ENCODE results near the gene LAMB1. TPM values are rescaled to one million over a fixed set of nuclear protein-coding genes. Genes with fewer than 3 reads are reported as not detected.
"Not testable (repeated sequence)": the region's sequence is repeated elsewhere in the genome, so short reads cannot be mapped to it uniquely, and the experiment has no call there.

The LAMB1 gene
- polyA plus RNA-seq, 4 donors = 638 to 817 (median 677) TPM

DNA sequence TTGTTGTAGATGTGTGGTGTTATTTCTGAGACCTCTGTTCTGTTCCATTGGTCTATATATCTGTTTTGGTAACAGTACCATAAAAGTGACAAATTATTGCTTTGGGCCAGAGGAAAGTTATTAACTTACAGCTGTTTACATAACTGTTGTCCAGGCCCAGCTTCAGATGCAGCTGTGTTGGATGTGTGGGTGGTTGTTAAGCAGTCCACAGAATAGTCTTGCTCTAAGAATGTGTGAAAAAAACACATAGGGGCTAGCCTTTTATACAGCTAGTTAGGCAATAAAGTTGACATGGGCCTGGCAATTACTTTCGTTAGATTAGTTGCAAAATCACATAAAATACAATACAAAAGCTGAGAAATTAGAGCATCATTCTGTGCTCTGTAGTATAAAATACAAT lies 80.1 kb downstream of the LAMB1 start:
- no peak for DNase-seq (ENCODE audit: low read depth in 4 of 4, low spot score in 3 of 4)

DNA sequence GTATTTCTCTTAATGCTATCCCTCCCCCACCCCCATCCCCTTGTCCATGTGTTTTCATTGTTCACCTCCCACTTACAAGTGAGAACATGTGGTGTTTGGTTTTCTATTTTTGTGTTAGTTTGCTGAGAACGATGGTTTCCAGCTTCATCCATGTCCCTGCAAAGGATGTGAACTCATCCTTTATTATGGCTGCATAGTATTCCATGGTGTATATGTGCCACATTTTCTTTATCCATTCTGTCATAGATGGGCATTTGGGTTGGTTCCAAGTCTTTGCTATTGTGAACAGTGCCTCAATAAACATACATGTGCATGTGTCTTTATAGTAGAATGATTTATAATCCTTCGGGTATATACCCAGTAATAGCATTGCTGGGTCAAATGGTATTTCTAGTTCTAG lies 81.1 kb downstream of the LAMB1 start:
- DNase-seq (ENCODE audit: low read depth in 4 of 4, low spot score in 3 of 4) = not testable (repeated sequence)

DNA sequence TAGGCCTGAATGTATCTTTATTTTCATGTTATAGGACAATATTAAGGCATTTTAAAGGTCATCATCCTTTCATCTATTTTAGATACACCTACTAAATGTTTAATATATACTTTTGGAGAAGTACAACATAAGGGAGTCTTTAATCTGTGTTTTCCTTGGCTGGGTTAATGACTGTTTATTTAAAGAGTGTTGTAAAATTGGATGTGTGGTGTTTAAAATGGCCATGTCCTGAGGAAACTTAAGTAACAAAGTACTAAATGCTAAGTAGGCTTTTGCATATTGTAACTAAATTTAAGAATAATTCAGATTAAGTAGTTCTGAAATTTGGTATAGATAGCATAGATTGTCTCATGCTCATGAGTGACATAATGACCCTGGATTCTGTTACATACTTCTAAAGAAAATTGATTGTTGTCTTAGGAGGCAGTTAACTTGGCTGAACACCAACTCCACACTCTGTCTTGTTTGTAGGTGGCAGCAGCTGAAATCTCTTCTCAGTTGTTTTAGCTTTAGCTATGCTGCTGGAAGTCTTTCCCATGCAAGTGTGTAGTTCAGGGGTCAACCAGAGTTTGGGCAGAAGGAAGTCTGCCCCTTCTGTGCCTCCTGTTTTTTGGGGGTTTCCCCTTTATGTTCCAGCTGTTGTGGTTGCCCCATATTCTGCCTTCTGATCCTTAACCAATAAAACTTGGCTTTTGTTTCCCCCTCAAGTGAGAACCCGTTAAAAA lies 82.8 kb downstream of the LAMB1 start:
- DNase-seq (ENCODE audit: low read depth in 4 of 4, low spot score in 3 of 4) = no peak

DNA sequence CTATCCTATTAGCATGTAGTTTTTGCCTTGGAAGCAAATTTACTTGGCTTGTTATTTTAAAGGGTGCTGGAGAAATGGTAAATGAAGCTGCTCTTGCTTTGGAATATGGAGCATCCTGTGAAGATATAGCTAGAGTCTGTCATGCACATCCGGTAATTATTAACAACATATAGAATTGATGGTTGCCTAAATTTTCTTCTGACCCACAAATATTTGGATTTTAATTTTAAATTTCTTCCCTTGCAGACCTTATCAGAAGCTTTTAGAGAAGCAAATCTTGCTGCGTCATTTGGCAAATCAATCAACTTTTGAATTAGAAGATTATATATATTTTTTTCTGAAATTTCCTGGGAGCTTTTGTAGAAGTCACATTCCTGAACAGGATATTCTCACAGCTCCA lies 84.0 kb downstream of the LAMB1 start:
- DNase-seq (ENCODE audit: low read depth in 4 of 4, low spot score in 3 of 4) = no peak

DNA sequence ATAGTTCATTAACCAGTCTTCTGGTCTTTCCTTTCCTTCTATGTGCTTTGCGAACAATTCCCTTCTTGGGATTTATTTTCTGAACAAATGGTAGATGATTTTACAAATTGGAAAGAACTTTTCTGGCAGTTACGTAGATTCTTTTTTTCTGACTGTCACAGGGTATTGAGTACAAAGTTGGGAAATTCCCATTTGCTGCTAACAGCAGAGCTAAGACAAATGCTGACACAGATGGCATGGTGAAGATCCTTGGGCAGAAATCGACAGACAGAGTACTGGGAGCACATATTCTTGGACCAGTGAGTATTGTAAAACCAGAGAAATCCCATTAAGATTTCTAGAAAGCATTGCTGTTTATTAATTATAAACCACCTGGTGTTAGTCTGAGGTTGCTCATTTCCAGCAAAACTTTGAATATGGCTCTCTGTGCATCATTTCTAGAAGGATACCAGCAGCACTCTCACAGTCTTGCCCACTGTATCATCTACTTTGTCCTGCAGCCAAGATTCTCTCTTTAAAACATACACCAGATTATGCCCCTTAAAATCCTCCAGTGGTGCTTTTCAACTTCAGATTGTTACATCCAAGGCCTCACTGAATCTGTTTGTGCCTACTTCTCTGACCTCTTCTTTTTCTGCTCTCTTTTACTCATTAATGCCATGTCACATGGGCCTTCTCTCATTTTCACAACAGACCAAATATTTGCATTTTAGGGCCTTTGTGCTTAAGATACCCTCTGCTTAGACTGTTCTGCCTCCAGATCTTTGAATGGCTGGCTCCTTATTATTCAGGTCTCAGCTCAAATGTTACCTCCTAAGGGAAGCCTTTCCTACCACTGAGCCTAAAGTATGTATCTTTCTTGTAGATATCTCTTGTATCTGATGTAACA lies 85.0 kb downstream of the LAMB1 start:
- no peak for DNase-seq (ENCODE audit: low read depth in 4 of 4, low spot score in 3 of 4)

DNA sequence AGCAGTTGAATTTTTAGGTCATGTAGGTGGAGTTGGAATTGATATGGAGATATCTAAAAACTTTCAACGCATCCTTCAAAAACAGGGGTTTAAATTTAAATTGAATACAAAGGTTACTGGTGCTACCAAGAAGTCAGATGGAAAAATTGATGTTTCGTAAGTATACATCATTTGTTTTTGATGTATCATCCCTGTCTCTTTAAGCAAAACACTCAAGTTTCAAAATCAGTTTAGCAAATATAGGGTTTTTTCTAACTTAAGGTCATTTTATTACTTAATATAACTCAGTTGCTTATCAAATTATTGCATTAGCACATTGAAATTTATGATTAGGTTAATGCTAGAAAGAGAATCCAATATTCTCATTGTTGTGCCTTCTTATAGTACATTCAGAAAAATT lies 87.4 kb downstream of the LAMB1 start:
- DNase-seq (ENCODE audit: low read depth in 4 of 4, low spot score in 3 of 4) = no peak

DNA sequence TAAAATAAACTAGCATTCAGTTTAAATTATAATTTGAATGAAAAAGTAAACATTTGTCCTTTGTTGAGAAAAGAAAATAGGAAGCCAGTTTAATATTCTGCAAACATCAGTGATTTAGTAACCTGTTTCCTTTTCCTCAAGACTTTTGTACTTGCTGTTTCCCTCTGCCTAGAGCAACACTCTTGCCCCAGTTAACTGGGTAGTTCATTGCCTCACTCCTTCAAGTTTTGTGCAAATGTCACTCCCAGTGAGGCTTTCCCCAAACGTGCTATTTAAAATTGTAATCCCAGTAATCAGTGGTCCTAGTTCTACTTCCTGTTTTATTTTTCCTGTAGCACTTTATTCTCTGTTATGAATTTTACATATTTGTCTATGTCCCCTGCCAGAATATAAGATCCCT lies 88.1 kb downstream of the LAMB1 start:
- DNase-seq (ENCODE audit: low read depth in 4 of 4, low spot score in 3 of 4) = no peak

DNA sequence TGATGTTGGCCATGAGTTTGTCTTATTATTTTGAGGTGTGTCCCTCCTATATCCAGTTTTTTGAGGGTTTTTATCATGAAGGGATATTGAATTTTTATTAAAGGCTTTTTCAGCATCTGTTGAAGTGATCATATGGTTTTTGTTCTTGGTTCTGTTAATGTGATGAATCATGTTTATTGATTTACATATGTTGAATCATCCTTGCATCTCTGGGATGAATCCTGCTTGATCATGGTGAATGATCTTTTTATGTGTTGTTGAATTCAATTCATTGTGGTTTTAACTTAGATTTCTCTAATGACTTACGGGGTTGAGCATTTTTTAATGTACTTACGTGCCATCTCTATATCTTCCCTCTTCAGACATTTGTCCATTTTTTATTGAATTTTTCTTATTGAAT lies 89.1 kb downstream of the LAMB1 start:
- DNase-seq (ENCODE audit: low read depth in 4 of 4, low spot score in 3 of 4) = no peak

DNA sequence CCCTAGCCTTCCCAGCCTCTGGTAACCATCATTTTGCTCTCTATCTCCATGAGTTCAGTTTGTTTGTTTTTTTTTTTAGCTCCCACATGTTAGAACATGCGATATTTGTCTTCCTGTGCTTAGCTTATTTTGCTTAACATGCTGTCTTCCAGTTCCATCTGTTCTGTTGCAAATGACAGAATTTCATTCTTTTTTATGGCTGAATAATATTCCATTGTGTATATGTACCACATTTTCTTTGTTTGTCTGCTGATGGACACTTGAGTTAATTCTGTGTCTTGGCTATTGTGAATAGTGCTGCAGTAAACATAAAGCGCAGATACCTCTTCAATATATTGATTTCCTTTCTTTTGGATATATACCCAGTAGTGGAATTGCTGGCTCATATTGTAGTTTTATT lies 91.0 kb downstream of the LAMB1 start:
- no peak for DNase-seq (ENCODE audit: low read depth in 4 of 4, low spot score in 3 of 4)

DNA sequence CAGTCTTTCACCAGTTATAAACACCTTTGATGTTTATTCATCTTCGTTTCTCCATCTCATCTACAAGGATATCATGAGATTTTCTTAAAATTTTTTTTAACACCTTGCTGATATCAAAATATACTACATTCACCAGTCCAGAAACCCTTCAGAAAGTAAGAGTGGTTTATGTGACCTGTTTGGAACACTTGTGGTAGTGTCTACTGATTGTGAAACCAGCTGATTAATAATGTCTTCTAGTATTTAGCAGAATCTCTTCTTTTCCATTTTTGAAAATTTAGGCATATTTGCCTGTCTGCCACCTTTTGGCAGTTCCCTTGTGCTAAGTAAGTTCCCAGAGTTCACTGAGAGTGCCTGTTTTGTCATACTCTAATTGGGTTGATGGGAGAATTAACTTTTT lies 93.5 kb downstream of the LAMB1 start:
- no peak for DNase-seq (ENCODE audit: low read depth in 4 of 4, low spot score in 3 of 4)

DNA sequence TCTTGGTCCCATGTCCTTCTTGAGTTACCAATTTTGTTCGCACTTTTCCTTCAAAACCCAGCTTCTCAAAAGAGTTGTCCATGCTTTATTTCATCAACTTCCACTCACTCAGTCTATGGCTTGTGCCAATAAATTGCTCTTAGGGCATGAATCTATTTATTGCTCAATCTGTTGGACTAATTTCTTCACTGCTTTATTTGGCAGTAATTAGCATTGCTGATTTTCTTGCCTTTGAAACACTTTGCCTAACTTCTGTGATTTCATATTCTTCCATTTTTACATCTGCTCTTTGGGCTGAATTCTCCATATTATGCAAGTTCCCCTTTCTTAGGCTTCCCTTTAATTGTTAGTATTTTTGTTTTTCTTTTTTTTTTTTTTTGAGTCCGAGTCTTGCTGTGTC lies 95.2 kb downstream of the LAMB1 start:
- no peak for DNase-seq (ENCODE audit: low read depth in 4 of 4, low spot score in 3 of 4)

DNA sequence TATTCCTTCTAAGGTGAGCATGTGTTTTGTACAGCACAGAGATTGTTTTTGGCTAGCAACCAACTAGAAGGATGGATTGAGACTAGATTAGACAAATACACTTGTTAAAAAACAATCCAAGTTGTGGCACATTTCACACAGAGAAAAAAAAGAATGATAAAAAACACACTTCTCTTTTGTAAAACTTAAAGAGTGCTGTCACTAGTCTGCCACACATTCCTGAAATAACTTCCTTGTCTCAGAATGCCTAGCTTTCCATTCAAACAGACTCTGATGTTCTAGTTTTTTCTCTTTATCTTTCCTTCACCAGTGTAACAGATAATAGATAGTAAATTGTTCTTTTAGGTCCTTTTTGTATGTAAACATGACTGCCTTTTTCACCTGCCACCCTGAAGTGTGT lies 100.6 kb downstream of the LAMB1 start:
- DNase-seq (ENCODE audit: low read depth in 4 of 4, low spot score in 3 of 4) = no peak

DNA sequence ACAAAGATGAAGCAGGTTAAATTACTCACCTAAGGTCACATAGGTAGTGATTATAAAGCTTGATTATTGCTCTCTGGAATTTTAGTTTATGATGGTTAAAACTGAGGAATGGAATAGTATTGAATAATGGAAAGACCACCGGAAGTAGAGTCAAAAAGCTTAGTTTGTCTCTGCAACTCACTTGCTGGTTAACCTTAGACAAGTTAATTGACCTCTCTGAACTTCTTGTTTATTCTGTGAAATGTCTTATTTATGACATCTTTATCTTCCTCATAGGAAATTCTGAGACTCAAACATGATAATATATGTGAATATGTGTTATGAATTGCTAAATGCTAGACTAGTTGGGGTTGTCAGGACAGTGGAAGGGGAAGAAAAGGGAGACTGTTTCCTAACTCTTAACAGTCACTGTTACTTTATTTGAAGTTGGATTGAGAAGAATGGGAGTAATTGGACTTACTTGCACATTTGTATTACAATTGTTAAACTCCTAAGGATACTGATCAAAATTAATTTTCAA lies 102.4 kb downstream of the LAMB1 start:
- DNase-seq (ENCODE audit: low read depth in 4 of 4, low spot score in 3 of 4) = no peak

DNA sequence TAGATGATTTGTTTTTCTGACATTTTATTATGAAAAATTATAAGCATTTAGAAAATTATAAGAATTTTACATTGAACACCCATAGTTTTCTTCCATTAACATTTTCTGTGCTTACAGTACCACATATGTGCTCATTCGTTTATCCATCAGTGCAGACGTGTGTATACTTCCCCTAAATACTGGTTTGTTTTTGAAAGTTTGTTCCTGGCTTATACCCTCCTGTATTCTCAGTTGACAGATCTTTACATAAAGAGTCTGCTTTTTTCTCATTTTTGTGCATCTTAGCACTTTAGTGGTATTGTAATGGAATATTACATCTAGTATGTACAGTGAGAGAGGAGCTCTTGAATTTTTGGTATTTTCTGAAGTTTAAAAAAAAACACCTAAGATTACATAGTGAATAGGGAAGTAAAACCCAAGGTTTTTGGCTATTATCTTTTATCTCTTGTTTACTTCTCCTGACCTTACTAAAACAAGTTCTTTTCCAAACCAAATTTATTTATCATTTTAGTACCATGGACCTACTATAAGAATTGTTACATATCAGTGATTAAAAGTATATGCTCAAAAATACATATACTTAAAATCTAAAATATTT lies 103.9 kb downstream of the LAMB1 start:
- no peak for DNase-seq (ENCODE audit: low read depth in 4 of 4, low spot score in 3 of 4)

DNA sequence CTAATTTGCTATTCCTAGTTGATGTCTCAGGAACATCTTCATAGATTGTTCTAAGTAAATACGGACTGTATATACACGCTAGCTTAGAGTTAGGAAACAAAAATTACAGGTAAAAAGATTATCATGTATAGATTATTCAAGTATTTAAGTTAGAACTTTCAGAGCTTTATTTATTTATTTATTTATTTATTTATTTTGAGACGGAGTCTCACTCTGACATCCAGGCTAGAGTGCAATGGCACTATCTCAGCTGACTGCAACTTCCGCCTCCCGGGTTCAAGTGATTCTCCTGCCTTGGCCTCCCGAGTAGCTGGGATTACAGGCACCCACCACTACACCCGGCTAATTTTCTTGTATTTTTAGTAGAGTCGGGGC lies 110.6 kb downstream of the LAMB1 start:
- DNase-seq (ENCODE audit: low read depth in 4 of 4, low spot score in 3 of 4) = not testable (repeated sequence)

DNA sequence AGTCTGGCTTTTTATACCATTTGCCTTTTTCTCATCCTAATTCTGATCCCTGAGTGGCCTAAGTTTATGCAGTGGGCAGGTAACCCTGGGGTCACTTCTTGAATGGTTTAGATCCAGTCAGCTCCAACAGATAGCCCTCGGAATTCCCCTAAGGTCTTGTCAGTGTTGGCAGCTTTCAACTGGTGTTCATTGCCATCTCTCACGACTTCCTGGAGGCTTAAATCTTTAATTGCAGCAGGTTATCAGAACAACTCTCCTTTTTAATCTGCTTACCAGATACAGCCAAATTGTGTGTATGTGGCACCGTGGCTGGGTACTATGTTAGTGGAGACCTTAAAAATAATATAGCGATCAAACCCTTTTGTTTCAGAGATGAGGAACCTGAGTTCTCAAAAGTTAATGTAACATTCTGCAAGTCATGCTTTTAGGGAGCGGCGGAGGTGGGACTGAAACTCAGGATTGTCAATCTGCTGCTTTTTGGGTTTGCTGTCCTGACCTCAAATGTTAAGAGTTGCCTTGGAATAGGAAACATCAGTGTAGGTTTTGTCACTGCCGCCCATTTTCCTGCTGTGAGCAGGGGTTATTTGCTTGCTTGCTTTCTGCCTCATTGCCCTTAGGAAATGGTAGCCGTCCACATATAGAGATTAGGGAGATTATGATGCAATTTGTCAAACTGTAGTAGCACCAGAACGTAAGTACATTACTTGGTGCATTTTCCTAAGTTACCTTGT lies 111.2 kb downstream of the LAMB1 start:
- DNase-seq (ENCODE audit: low read depth in 4 of 4, low spot score in 3 of 4) = no peak

DNA sequence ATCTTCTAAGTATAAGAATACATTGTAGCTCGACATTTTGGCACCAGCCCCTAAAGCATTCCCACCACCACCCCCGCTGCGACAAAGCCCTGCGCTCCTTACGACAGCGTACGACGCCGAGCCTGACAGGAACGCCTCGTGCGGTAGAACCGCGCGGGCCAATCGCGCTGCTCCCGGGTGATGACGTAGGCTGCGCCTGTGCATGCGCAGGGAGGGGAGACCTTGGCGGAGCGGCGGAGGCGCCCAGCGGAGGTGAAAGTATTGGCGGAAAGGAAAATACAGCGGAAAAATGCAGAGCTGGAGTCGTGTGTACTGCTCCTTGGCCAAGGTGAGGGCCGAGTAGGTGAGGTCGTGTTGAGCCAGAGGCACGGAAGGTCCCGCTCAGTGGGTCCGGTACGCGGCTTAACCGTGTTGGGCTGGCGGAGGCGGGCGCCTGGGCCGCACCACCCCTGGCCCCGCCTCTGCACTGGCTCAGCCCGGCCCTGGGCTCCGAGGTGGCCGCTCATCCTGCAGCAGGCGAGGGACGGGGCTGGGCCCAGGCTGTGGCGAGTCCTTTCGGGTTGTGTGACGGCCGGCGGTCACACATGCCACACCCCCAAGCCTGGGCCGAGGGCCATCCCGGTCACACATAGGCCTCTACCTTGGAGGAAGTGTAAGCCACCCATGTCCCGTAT lies 111.9 kb downstream of the LAMB1 start, which contains the start of gene DLD:
Gene DLD (plus strand): TSS at position 222 of the 674 bp plus-strand sequence. CDS start 68 bp downstream, at position 290.
- DNase-seq (ENCODE audit: low read depth in 4 of 4, low spot score in 3 of 4) = peak; percentile 80 to 88 (median 84)

DNA sequence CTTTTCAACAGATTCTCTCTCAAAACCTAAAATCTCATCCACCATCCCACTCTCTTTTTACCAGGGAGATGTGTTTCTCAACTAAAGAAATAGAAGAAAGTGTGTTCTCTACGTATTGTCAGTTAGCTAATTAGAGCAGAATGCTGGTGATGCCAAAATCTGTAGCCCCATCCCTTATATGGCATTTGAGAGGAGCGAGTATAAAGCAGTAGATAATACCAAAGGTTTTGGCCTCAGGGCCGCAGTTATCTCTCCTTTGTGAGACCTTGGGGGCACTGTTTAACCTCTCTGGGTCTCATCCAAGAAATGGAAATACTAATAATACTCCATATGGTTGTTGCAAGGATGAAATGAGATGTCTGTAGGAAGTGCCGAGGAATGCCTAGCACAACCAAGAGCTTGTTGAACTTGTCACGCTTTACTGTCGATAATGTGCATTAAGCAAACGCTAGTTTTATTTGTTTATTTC lies 112.4 kb downstream of the LAMB1 start:
- peak in 1 of 4 donors; percentile 16 for DNase-seq (ENCODE audit: low read depth in 4 of 4, low spot score in 3 of 4)

DNA sequence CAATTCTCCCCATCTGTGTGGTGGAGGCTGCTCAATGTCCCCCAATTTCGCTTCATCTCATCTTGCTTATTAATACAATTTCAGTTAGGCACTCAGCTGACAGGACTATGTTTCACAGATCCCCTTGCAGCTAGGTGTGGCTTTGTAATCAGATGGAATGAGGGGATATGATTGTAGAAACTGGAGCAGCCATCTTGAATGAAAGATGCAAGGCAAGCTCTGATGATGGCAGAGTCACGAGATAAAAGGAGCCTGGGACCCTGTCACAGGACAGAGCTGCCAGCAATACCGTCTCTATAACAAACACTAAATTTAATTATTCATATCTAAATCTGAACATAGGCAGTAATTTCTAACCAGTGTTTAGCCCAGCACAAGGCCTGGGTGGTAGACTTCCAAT lies 113.0 kb downstream of the LAMB1 start:
- DNase-seq (ENCODE audit: low read depth in 4 of 4, low spot score in 3 of 4) = no peak

DNA sequence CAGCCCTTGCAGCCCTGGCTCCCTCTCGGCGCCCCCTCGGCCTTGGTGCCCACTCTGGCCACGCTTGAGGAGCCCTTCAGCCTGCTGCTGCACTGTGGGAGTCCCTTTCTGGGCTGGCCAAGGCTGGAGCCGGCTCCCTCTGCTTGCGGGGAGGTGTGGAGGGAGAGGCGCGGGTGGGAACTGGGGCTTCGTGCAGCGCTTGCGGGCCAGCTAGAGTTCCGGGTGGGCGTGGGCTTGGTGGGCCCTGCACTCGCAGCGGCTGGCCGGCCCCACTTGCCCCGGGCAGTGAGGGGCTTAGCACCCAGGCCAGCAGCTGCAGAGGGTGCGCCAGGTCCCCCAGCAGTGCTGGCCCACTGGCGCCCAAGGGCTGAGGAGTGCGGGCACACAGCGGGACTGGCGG lies 115.1 kb downstream of the LAMB1 start:
- DNase-seq (ENCODE audit: low read depth in 4 of 4, low spot score in 3 of 4) = not testable (repeated sequence)

Data from left renal pelvis (tissue), 4 donors.